ENCODE data around the gene TMC2.

TMC2 gene

GRCh38 chr20:2595076-2595475 lies 58.7 kb downstream of the TMC2 start:
- DNase-seq, result no peak

GRCh38 chr20:2596673-2597279 lies 60.4 kb downstream of the TMC2 start:
- DNase-seq, result no peak

- no peak for DNase-seq
These were observed 63.1 kb downstream of the TMC2 start for GRCh38 chr20:2599288-2600006.

GRCh38 chr20:2602046-2602735 lies 65.8 kb downstream of the TMC2 start:
- DNase-seq, result no peak

- DNase-seq, result no peak
These were observed 66.4 kb downstream of the TMC2 start for GRCh38 chr20:2602746-2603145.

GRCh38 chr20:2603816-2604505 lies 67.6 kb downstream of the TMC2 start:
- no peak for DNase-seq

- DNase-seq, result no peak
These were observed 68.1 kb downstream of the TMC2 start for GRCh38 chr20:2604506-2604835.

GRCh38 chr20:2606507-2607006 lies 70.2 kb downstream of the TMC2 start:
- DNase-seq, result no peak

GRCh38 chr20:2610326-2610725 lies 74.0 kb downstream of the TMC2 start:
- DNase-seq, result no peak

- no peak for DNase-seq
These were observed 74.8 kb downstream of the TMC2 start for GRCh38 chr20:2610941-2611720.

GRCh38 chr20:2612073-2612472 lies 75.7 kb downstream of the TMC2 start:
- no peak for DNase-seq

- no peak for DNase-seq
These were observed 80.3 kb downstream of the TMC2 start for GRCh38 chr20:2616634-2617033.

- DNase-seq, result no peak
These were observed 80.8 kb downstream of the TMC2 start for GRCh38 chr20:2617099-2617714.

- DNase-seq, result no peak
These were observed 82.4 kb downstream of the TMC2 start for GRCh38 chr20:2618815-2619214.

GRCh38 chr20:2619337-2619736 lies 83.0 kb downstream of the TMC2 start:
- DNase-seq, result no peak

GRCh38 chr20:2619961-2620595 lies 83.7 kb downstream of the TMC2 start:
- DNase-seq, result no peak

GRCh38 chr20:2624190-2624589 lies 87.8 kb downstream of the TMC2 start:
- no peak for DNase-seq

- no peak for DNase-seq
These were observed 88.7 kb downstream of the TMC2 start for GRCh38 chr20:2625062-2625461.

GRCh38 chr20:2626853-2627541 lies 90.6 kb downstream of the TMC2 start:
- DNase-seq, result no peak

GRCh38 chr20:2631228-2631627 lies 94.9 kb downstream of the TMC2 start:
- no peak for DNase-seq

GRCh38 chr20:2633381-2633780 lies 97.0 kb downstream of the TMC2 start:
- DNase-seq, result no peak

All from activated naive CD4-positive, alpha-beta T cell treated with anti-CD3 and anti-CD28 coated beads, Interleukin-2, amount 50 U/mL, for 16 hours (primary cell).